Tibial artery (tissue), 4 donors: ENCODE measurements around the gene MINDY2.
A peak's percentile ranks its signal among the peaks of the same experiment; 100 is the strongest.
"Not testable (repeated sequence)": the region's sequence is repeated elsewhere in the genome, so short reads cannot be mapped to it uniquely, and the experiment has no call there.

Experiments used
- DNase-seq, 2 donors: peaks; one replicate each; pipeline ENCODE4 v3.0.0-alpha.2; 2019
- H3K27ac ChIP-seq, 2 donors: fragments of 200-600 bp; sonication (generic) in 1 of 2; 1 replicate in 1 of 2; 2 replicates in 1 of 2; pipeline ENCODE4 v1.5.1; 2018 to 2019; ENCODE audit warnings: mild to moderate bottlenecking in 1 of 2
- H3K27me3 ChIP-seq, 2 donors: fragments of 200-600 bp; sonication (generic) in 1 of 2; one replicate each; pipeline versions ENCODE4 v1.5.1 to v1.6.0; 2016 to 2019
- H3K36me3 ChIP-seq, 3 donors: fragments of 200-600 bp; sonication (generic) in 2 of 3; one replicate each; pipeline ENCODE4 v1.5.1; 2016 to 2019; ENCODE audit warnings: mild to moderate bottlenecking in 2 of 3
- H3K4me1 ChIP-seq, 4 donors: fragments of 200-600 bp; sonication (generic) in 2 of 4; 1 replicate in 3 of 4; 2 replicates in 1 of 4; pipeline ENCODE4 v1.5.1; 2016 to 2019
- H3K4me3 ChIP-seq, 2 donors: fragments of 200-600 bp; sonication (generic) in 1 of 2; 1 replicate in 1 of 2; 2 replicates in 1 of 2; pipeline ENCODE4 v1.5.1; 2018 to 2019; ENCODE audit warnings: mild to moderate bottlenecking in 2 of 2
- H3K9me3 ChIP-seq, 3 donors: fragments of 200-600 bp; sonication (generic) in 1 of 3; one replicate each; pipeline ENCODE4 v1.5.1; 2016 to 2019
- CTCF ChIP-seq, 2 experiments: fragments of 200-600 bp in 1 of 2; fragments of 450-650 bp in 1 of 2; IDR thresholded peaks; one replicate each; pipeline ENCODE4 v1.5.1; 2017 to 2019; ENCODE audit warnings: antibody characterized with exemption in 2 of 2, mild to moderate bottlenecking in 1 of 2, moderate library complexity in 1 of 2
- intact Hi-C: fragments of 100-400 bp; cut with DNase I; formaldehyde crosslinking; loops from one replicate; pipeline ENCODE4 v1.15.0; 2023; ENCODE audit warnings: low total_unique reads

Gene MINDY2

GRCh38 chr15:58856086-58856485 lies 85.0 kb downstream of the MINDY2 start:
- DNase-seq, result no peak
- Histone ChIP-seq H3K9me3 (no peaks in the 10 kb centered on the region), H3K27me3 (no peaks in the 10 kb centered on the region), H3K27ac (no peak overlapping the region), H3K4me3 (no peak overlapping the region), H3K36me3 (peaks cover 5 to 27% (median 13%) of the 10 kb centered on the region in 3 donors), H3K4me1 (peaks cover 0 to 12% (median 0%) of the 10 kb centered on the region in 4 donors)
- TF ChIP-seq CTCF (IDR thresholded peaks at IDR 0.05), result no peak
- intact Hi-C loops, result no loop called here

GRCh38 chr15:58856621-58857020 lies 85.5 kb downstream of the MINDY2 start:
- H3K9me3 ChIP-seq, DNase-seq, H3K27me3 ChIP-seq, H3K4me3 ChIP-seq, intact Hi-C loops, H3K27ac ChIP-seq: not testable (repeated sequence)
- H3K4me1 ChIP-seq, result peaks cover 0 to 12% (median 0%) of the 10 kb centered on the region in 4 donors
- peaks cover 5 to 23% (median 9%) of the 10 kb centered on the region in 3 donors for H3K36me3 ChIP-seq

- intact Hi-C loops, result no loop called here
- no peak for DNase-seq
- Histone ChIP-seq H3K4me3 (no peak overlapping the region), H3K9me3 (no peaks in the 10 kb centered on the region), H3K27ac (no peak overlapping the region), H3K4me1 (peaks cover 0 to 10% (median 5%) of the 10 kb centered on the region in 4 donors), H3K27me3 (peaks cover 0 to 6% of the 10 kb centered on the region in 2 donors), H3K36me3 (no peaks in the 10 kb centered on the region)
- TF ChIP-seq CTCF (IDR thresholded peaks at IDR 0.05), result no peak
Measured at GRCh38 chr15:58862326-58862725, 91.2 kb downstream of the MINDY2 start.

GRCh38 chr15:58864602-58865424 lies 93.7 kb downstream of the MINDY2 start:
- no peak overlapping the region for H3K27ac ChIP-seq
- intact Hi-C loops, result no loop called here

DNA sequence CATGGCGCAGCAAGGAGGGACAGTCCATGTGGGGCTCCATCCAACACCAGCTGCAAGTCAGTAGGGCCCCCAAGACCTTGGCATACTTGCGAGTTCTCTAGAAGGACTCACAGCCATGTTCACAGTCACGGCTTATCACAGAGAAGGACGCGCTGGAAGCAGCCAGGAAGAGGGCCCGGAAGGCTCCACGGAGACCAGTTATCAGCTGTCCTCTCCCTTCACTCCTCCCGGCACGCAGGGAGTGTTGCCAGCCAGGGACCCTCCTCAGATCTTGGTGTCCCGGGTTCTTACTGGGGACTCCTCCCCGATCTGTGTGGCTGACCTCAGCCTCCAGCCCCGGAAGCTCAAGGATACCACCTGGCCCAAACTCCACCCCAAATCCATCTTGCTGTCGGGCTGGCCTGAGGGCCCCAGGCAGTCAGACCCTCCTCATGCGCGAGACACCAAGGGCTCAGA lies 94.4 kb downstream of the MINDY2 start:
- Histone ChIP-seq H3K27me3 (peaks cover 0 to 6% of the 10 kb centered on the region in 2 donors), H3K36me3 (no peaks in the 10 kb centered on the region), H3K4me3 (peak overlapping the region; percentile 29 to 41), H3K9me3 (no peaks in the 10 kb centered on the region), H3K4me1 (peaks cover 0 to 10% (median 5%) of the 10 kb centered on the region in 4 donors), H3K27ac (no peak overlapping the region)
- no peak for DNase-seq
- no peak for TF ChIP-seq CTCF (IDR thresholded peaks at IDR 0.05)
- intact Hi-C loops, result no loop called here

More at GRCh38 chr15:58864602-58865424, 93.7 kb downstream of the MINDY2 start:
- Histone ChIP-seq H3K4me1 (peaks cover 0 to 10% (median 5%) of the 10 kb centered on the region in 4 donors), H3K9me3 (no peaks in the 10 kb centered on the region), H3K36me3 (no peaks in the 10 kb centered on the region), H3K27me3 (peaks cover 0 to 6% of the 10 kb centered on the region in 2 donors), H3K4me3 (peak overlapping the region; percentile 29 to 41)
- no peak for DNase-seq
- no peak for TF ChIP-seq CTCF (IDR thresholded peaks at IDR 0.05)

GRCh38 chr15:58867926-58868325 lies 96.8 kb downstream of the MINDY2 start:
- Histone ChIP-seq H3K27ac (no peak overlapping the region), H3K27me3 (peaks cover 0 to 6% of the 10 kb centered on the region in 2 donors), H3K4me1 (peaks cover 0 to 10% (median 5%) of the 10 kb centered on the region in 4 donors), H3K36me3 (no peaks in the 10 kb centered on the region), H3K4me3 (no peak overlapping the region), H3K9me3 (no peaks in the 10 kb centered on the region)
- TF ChIP-seq CTCF (IDR thresholded peaks at IDR 0.05), result no peak
- no peak for DNase-seq
- intact Hi-C loops, result no loop called here
